Caco-2 (cell line): ENCODE data around the gene BHLHE41. TPM values are rescaled to one million over a fixed set of nuclear protein-coding genes. Genes with fewer than 3 reads are reported as not detected.

ENCODE experiments used
- BruUV-seq: library from RNA; stranded (reverse); fragments of 400-500 nt; replicated peaks from 2 replicates; lab custom pipeline; 2021; lab: Mats Ljungman, UMichigan
- CTCF ChIA-PET: fragments of 300-600 bp; sonication (Branson Sonifier 250); formaldehyde crosslinking; loops from one replicate; lab custom pipeline; 2022; ENCODE audit warnings: antibody characterized with exemption; lab: Charles Lee
- POLR2A ChIA-PET: fragments of 300-600 bp; sonication (Branson Sonifier 250); formaldehyde crosslinking; loops from one replicate; lab custom pipeline; 2022; ENCODE audit warnings: antibody characterized with exemption; lab: Charles Lee
- DNase-seq, 2 experiments: peaks; one replicate each; pipeline versions ENCODE4 v3.0.0 to v3.0.0-alpha.2; 2020 to 2022
- H3K27me3 ChIP-seq: replicated peaks from 2 replicates; pipeline ENCODE4 v1.6.0; 2011; ENCODE audit warnings: low read length; ENCODE audit not compliant: control insufficient read depth, insufficient read depth
- H3K36me3 ChIP-seq: 2 replicates; pipeline ENCODE4 v1.5.1; 2011; ENCODE audit warnings: low read length; ENCODE audit not compliant: control insufficient read depth, insufficient read depth
- H3K4me1 ChIP-seq: fragments of 250-450 bp; sonication (Bioruptor Pico); 2 replicates; pipeline ENCODE4 v1.5.1; 2020; ENCODE audit warnings: mild to moderate bottlenecking
- H3K4me3 ChIP-seq: 2 replicates; pipeline ENCODE4 v1.5.1; 2011; ENCODE audit warnings: low read depth, mild to moderate bottlenecking, control low read depth, low read length
- H3K9me3 ChIP-seq: fragments of 250-450 bp; sonication (Bioruptor Pico); 2 replicates; pipeline ENCODE4 v1.5.1; 2020; ENCODE audit warnings: mild to moderate bottlenecking, moderate library complexity
- H3K27ac Mint-ChIP-seq: one replicate; pipeline ENCODE4 v1.8.0; 2022; ENCODE audit warnings: mixed read lengths; ENCODE audit not compliant: unreplicated experiment
- H3K27me3 Mint-ChIP-seq: one replicate; pipeline ENCODE4 v1.8.0; 2022; ENCODE audit warnings: mixed read lengths; ENCODE audit not compliant: insufficient read depth, unreplicated experiment
- H3K36me3 Mint-ChIP-seq: one replicate; pipeline ENCODE4 v1.8.0; 2022; ENCODE audit warnings: mild to moderate bottlenecking, mixed read lengths; ENCODE audit not compliant: insufficient read depth, unreplicated experiment
- H3K4me1 Mint-ChIP-seq: one replicate; pipeline ENCODE4 v1.8.0; 2022; ENCODE audit warnings: low read depth, mixed read lengths; ENCODE audit not compliant: unreplicated experiment
- H3K4me3 Mint-ChIP-seq: one replicate; pipeline ENCODE4 v1.8.0; 2022; ENCODE audit warnings: mild to moderate bottlenecking, moderate library complexity, mixed read lengths; ENCODE audit not compliant: unreplicated experiment
- H3K9me3 Mint-ChIP-seq: one replicate; pipeline ENCODE4 v1.8.0; 2022; ENCODE audit warnings: mixed read lengths; ENCODE audit not compliant: unreplicated experiment
- CTCF ChIP-seq, 2 experiments: fragments of 200-600 bp in 1 of 2; IDR thresholded peaks; 1 replicate in 1 of 2; 2 replicates in 1 of 2; pipeline versions ENCODE4 v1.5.1 to v1.8.0; 2011 to 2022; ENCODE audit warnings: antibody characterized with exemption in 1 of 2, control low read depth in 1 of 2, inconsistent platforms in 1 of 2, low read depth in 1 of 2, low read length in 1 of 2, mild to moderate bottlenecking in 1 of 2, moderate library complexity in 1 of 2; ENCODE audit not compliant: insufficient read depth in 1 of 2, severe bottlenecking in 1 of 2, unreplicated experiment in 1 of 2
- intact Hi-C: fragments of 100-400 bp; cut with micrococcal nuclease; formaldehyde crosslinking; loops from one replicate; pipeline ENCODE4 v1.10.0; 2022; ENCODE audit not compliant: unreplicated experiment
- total RNA-seq: library from RNA; stranded (reverse); gene quantifications from 2 replicates; pipeline ENCODE4 v1.2.3, GENCODE V29; 2022

BHLHE41 gene
- total RNA-seq, 1 experiment from 2014 or later, result 3.2 TPM

DNA sequence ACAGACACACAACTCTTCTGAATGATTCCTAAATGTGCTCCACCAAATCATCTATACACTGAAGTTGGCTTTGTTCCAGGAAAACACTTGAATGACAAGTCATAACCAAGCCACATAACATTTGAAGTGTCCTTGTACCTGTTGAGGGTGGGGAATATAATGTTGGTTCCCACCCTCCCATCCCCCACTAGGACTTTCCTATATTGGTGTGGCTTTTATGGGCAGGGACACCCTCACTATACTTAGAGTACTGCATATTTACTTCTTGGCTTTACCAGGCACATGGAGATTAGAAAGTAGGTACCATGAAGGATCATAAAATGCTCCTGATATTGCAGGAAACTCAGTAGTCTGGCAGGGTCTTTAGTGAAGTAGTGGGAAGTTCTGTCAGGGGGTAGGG lies 9.7 kb upstream of the BHLHE41 start:
- no peak for DNase-seq
- Histone ChIP-seq H3K36me3 (no peaks in the 10 kb centered on the region), H3K9me3 (no peaks in the 10 kb centered on the region), H3K27me3 (no peaks in the 10 kb centered on the region; the same call in 1 of the 2 replicates), H3K4me1 (no peaks in the 10 kb centered on the region), H3K4me3 (no peak overlapping the region)
- ChIA-PET POLR2A (no interaction called here), CTCF (no interaction called here)
- Mint-ChIP-seq H3K36me3 (no peaks in the 10 kb centered on the region), H3K9me3 (no peaks in the 10 kb centered on the region), H3K4me3 (no peak overlapping the region), H3K27ac (no peak overlapping the region), H3K4me1 (no peaks in the 10 kb centered on the region), H3K27me3 (peaks cover 21% of the 10 kb centered on the region)
- intact Hi-C loops, result no loop called here
- no TSS peak for BruUV-seq
- no peak for TF ChIP-seq CTCF (IDR thresholded peaks at IDR 0.05; ENCODE audit: insufficient read depth in 1 of 2, low read depth in 1 of 2, low read length in 1 of 2, severe bottlenecking in 1 of 2, unreplicated experiment in 1 of 2)

DNA sequence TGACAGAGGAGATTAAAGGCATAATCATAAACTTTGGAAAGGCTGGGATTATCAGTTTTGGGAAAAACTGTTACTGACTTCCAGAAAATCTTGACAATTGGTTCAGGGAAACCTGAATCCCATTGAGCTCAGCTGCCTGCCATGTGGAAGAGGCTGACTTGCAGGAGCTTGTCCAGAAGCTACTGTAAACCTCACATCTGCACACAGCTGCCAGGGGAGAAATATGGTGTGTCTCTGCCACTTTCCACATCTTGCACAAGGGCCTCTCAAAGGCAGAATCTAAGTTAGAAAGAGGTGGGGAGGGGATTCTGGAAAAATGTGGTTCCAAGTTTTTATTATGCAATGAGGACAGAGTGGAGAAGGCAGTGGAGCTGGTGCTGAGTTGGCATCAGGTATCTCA lies 8.7 kb upstream of the BHLHE41 start:
- no peak overlapping the region for H3K4me3 ChIP-seq
- Mint-ChIP-seq H3K27ac (no peak overlapping the region), H3K36me3 (no peaks in the 10 kb centered on the region), H3K9me3 (no peaks in the 10 kb centered on the region), H3K27me3 (peaks cover 24% of the 10 kb centered on the region), H3K4me3 (no peak overlapping the region), H3K4me1 (no peaks in the 10 kb centered on the region)
- no peaks in the 10 kb centered on the region for H3K9me3 ChIP-seq
- CTCF ChIA-PET, result no interaction called here
- POLR2A ChIA-PET, result no interaction called here
- no peak for TF ChIP-seq CTCF (IDR thresholded peaks at IDR 0.05; ENCODE audit: insufficient read depth in 1 of 2, low read depth in 1 of 2, low read length in 1 of 2, severe bottlenecking in 1 of 2, unreplicated experiment in 1 of 2)
- no peaks in the 10 kb centered on the region for H3K4me1 ChIP-seq
- H3K36me3 ChIP-seq, result no peaks in the 10 kb centered on the region
- intact Hi-C loops, result no loop called here
- BruUV-seq, result no TSS peak
- H3K27me3 ChIP-seq, result no peaks in the 10 kb centered on the region; the same call in none of the 2 replicates
- DNase-seq, result no peak

GRCh38 chr12:26132866-26133265 lies 8.0 kb upstream of the BHLHE41 start:
- Mint-ChIP-seq H3K9me3 (no peaks in the 10 kb centered on the region), H3K27me3 (peaks cover 29% of the 10 kb centered on the region), H3K27ac (no peak overlapping the region), H3K36me3 (no peaks in the 10 kb centered on the region), H3K4me1 (no peaks in the 10 kb centered on the region), H3K4me3 (no peak overlapping the region)
- Histone ChIP-seq H3K27me3 (peaks cover 2% of the 10 kb centered on the region), H3K4me1 (no peaks in the 10 kb centered on the region), H3K36me3 (no peaks in the 10 kb centered on the region), H3K4me3 (no peak overlapping the region), H3K9me3 (no peaks in the 10 kb centered on the region)
- no peak for DNase-seq
- ChIA-PET CTCF (no interaction called here), POLR2A (no interaction called here)
- BruUV-seq, result no TSS peak
- intact Hi-C loops, result no loop called here
- no peak for TF ChIP-seq CTCF (IDR thresholded peaks at IDR 0.05; ENCODE audit: insufficient read depth in 1 of 2, low read depth in 1 of 2, low read length in 1 of 2, severe bottlenecking in 1 of 2, unreplicated experiment in 1 of 2)
